Endothelial cell of umbilical vein (primary cell): ENCODE data around the gene RPH3AL. TPM values are rescaled to one million over a fixed set of nuclear protein-coding genes. Genes with fewer than 3 reads are reported as not detected.

ENCODE experiments used
- BruUV-seq: library from RNA; stranded (reverse); fragments of 400-500 nt; replicated peaks from 2 replicates; lab custom pipeline; 2021; lab: Mats Ljungman, UMichigan
- CTCF ChIA-PET: fragments of 300-600, 350-600 bp; sonication (Branson Sonifier 250); formaldehyde crosslinking; loops from one replicate; lab custom pipeline; 2021; ENCODE audit warnings: antibody characterized with exemption, inconsistent platforms; lab: Charles Lee
- POLR2A ChIA-PET: fragments of 300-600, 350-600 bp; sonication (Branson Sonifier 250); formaldehyde crosslinking; loops from one replicate; lab custom pipeline; 2021; ENCODE audit warnings: antibody characterized with exemption, inconsistent platforms; lab: Charles Lee
- DNase-seq: peaks from one replicate; pipeline ENCODE4 v3.0.0-alpha.2; 2011; ENCODE audit warnings: low read depth, low spot score
- FAIRE-seq: peaks from 2 replicates; lab custom pipeline; 2011; peaks lifted over from hg19 to GRCh38; lab: Jason Lieb, UNC
- H2AFZ ChIP-seq: 2 replicates; pipeline ENCODE4 v1.6.0; 2012; ENCODE audit warnings: low read depth, low read length, control low read depth, inconsistent platforms
- H3K27ac ChIP-seq: 2 replicates; pipeline ENCODE4 v1.5.1; 2011; ENCODE audit warnings: low read depth, mild to moderate bottlenecking, control low read depth, low read length, moderate library complexity; ENCODE audit not compliant: insufficient read depth
- H3K27me3 ChIP-seq, 2 experiments: 2 replicates each; pipeline versions ENCODE4 v1.6.0 to v1.6.1; 2011; ENCODE audit warnings: low read length in 2 of 2, mixed read lengths in 1 of 2; ENCODE audit not compliant: control insufficient read depth in 2 of 2, insufficient read depth in 2 of 2
- H3K36me3 ChIP-seq, 2 experiments: 2 replicates in 1 of 2; 3 replicates in 1 of 2; pipeline ENCODE4 v1.5.1; 2011; ENCODE audit warnings: low read length in 2 of 2, mild to moderate bottlenecking in 1 of 2, moderate library complexity in 1 of 2; ENCODE audit not compliant: control insufficient read depth in 2 of 2, insufficient read depth in 2 of 2; ENCODE audit errors: extremely low read depth in 1 of 2
- H3K4me1 ChIP-seq: 3 replicates; pipeline ENCODE4 v1.5.1; 2011; ENCODE audit warnings: mild to moderate bottlenecking, low read length; ENCODE audit not compliant: control insufficient read depth, insufficient read depth; ENCODE audit errors: extremely low read depth
- H3K4me2 ChIP-seq: 2 replicates; pipeline ENCODE4 v1.6.1; 2011; ENCODE audit warnings: low read length, control low read depth, mixed read lengths; ENCODE audit not compliant: insufficient read depth
- H3K4me3 ChIP-seq, 3 experiments: fragments of 200-600 bp in 1 of 3; sonication (generic), shearing (Covaris generic) in 1 of 3; replicated peaks in 1 of 3; 2 replicates each; pipeline ENCODE4 v1.5.1; 2011 to 2016; ENCODE audit warnings: control low read depth in 3 of 3, low read length in 3 of 3, mild to moderate bottlenecking in 2 of 3, inconsistent platforms in 1 of 3, low read depth in 1 of 3, moderate library complexity in 1 of 3; ENCODE audit not compliant: insufficient read depth in 1 of 3
- H3K79me2 ChIP-seq: 2 replicates; pipeline ENCODE4 v1.6.0; 2012; ENCODE audit warnings: low read length, inconsistent platforms; ENCODE audit not compliant: control insufficient read depth, insufficient read depth
- H3K9ac ChIP-seq: replicated peaks from 2 replicates; pipeline ENCODE3; 2011; ENCODE audit warnings: low read length, control low read depth; ENCODE audit not compliant: insufficient read depth; ENCODE audit errors: extremely low read depth
- H3K9me1 ChIP-seq: replicated peaks from 3 replicates; pipeline ENCODE4 v1.6.0; 2011; ENCODE audit warnings: mild to moderate bottlenecking, low read length; ENCODE audit not compliant: control insufficient read depth, insufficient read depth; ENCODE audit errors: extremely low read depth
- H3K9me3 ChIP-seq: replicated peaks from 2 replicates; pipeline ENCODE4 v1.5.1; 2012; ENCODE audit warnings: low read length, inconsistent platforms; ENCODE audit not compliant: control insufficient read depth, insufficient read depth
- H4K20me1 ChIP-seq: replicated peaks from 2 replicates; pipeline ENCODE3; 2011; ENCODE audit warnings: mild to moderate bottlenecking, low read length; ENCODE audit not compliant: control insufficient read depth, insufficient read depth; ENCODE audit errors: extremely low read depth
- CTCF ChIP-seq, 2 donors: IDR thresholded peaks; 1 replicate in 1 of 2; 2 replicates in 1 of 2; pipeline ENCODE4 v1.5.1; 2011; ENCODE audit warnings: low read length in 2 of 2, mild to moderate bottlenecking in 2 of 2, moderate library complexity in 2 of 2, control low read depth in 1 of 2, inconsistent platforms in 1 of 2, low read depth in 1 of 2; ENCODE audit not compliant: insufficient read depth in 1 of 2; ENCODE audit errors: extremely low read depth in 1 of 2
- EZH2 ChIP-seq: IDR thresholded peaks from 2 replicates; pipeline ENCODE4 v1.6.1; 2012; ENCODE audit warnings: borderline replicate concordance, low read depth, mild to moderate bottlenecking, moderate library complexity, low read length, inconsistent platforms; ENCODE audit not compliant: severe bottlenecking
- FOS ChIP-seq: IDR thresholded peaks from 2 replicates; pipeline ENCODE4 v1.6.1; 2011; ENCODE audit warnings: mild to moderate bottlenecking, low read length, moderate library complexity, borderline replicate concordance; ENCODE audit not compliant: insufficient read depth
- GATA2 ChIP-seq: IDR thresholded peaks from 2 replicates; pipeline ENCODE4 v1.7.0; 2011; ENCODE audit warnings: low read depth, mild to moderate bottlenecking, moderate library complexity, mixed read lengths, low read length; ENCODE audit not compliant: insufficient read length, insufficient read depth
- JUN ChIP-seq: IDR thresholded peaks from 2 replicates; pipeline ENCODE4 v1.6.1; 2011; ENCODE audit warnings: borderline replicate concordance, low read depth; ENCODE audit not compliant: insufficient read length, insufficient read depth
- MAX ChIP-seq: IDR thresholded peaks from 2 replicates; pipeline ENCODE4 v1.6.1; 2011; ENCODE audit not compliant: insufficient read depth, insufficient read length
- MYC ChIP-seq: IDR thresholded peaks from one replicate; pipeline ENCODE4 v1.6.1; 2011; ENCODE audit warnings: mild to moderate bottlenecking, low read depth, low read length
- POLR2A ChIP-seq: IDR thresholded peaks from 2 replicates; pipeline ENCODE4 v1.6.1; 2012; ENCODE audit warnings: low read depth, mild to moderate bottlenecking, control low read depth, low read length
- POLR2AphosphoS5 ChIP-seq: IDR thresholded peaks from 2 replicates; pipeline ENCODE4 v1.6.1; 2012; ENCODE audit warnings: low read depth, mild to moderate bottlenecking, control low read depth, low read length, moderate library complexity; ENCODE audit not compliant: insufficient read depth
- dilution Hi-C: fragments of 300-500 bp; cut with MboI; formaldehyde crosslinking; loops from one replicate; pipeline ENCODE4 v1.15.0; 2019; ENCODE audit warnings: low sequenced_read_pairs; ENCODE audit not compliant: extremely low pct_ligation_motif_present
- intact Hi-C: fragments of 100-400 bp; cut with micrococcal nuclease; formaldehyde crosslinking; loops from one replicate; pipeline ENCODE4 v1.10.0; 2022
- polyA plus RNA-seq, 4 experiments: library from polyadenylated mRNA; depleted of rRNA in 3 of 4; stranded (reverse) in 3 of 4; unstranded in 1 of 4; fragments of >200 nt; gene quantifications; 2 replicates each; pipeline versions ENCODE4 v1.2.1 to v1.2.3, GENCODE V29; 2011 to 2012; ENCODE audit warnings: missing spikeins in 1 of 4
- total RNA-seq: library from RNA; stranded (reverse); gene quantifications from 2 replicates; pipeline ENCODE4 v1.2.3, GENCODE V29; 2021

Gene RPH3AL
- total and polyA plus RNA-seq, 2 donors (not counting 3 experiments of a cell fraction or from before 2014, with no cell fraction given): 4.1 to 7.0 TPM

- Histone ChIP-seq H3K9me1 (no peaks in the 10 kb centered on the region), H3K27ac (no peak overlapping the region), H3K36me3 (peaks cover 0 to 3% of the 10 kb centered on the region in 2 experiments), H3K27me3 (no peaks in the 10 kb centered on the region), H2AFZ (no peak overlapping the region), H3K4me3 (no peak overlapping the region), H3K4me1 (no peaks in the 10 kb centered on the region), H4K20me1 (no peaks in the 10 kb centered on the region), H3K79me2 (no peaks in the 10 kb centered on the region), H3K9ac (no peak overlapping the region), H3K9me3 (no peaks in the 10 kb centered on the region), H3K4me2 (no peak overlapping the region)
- no peak for DNase-seq
- ChIA-PET POLR2A (no interaction called here), CTCF (no interaction called here)
- TF ChIP-seq MAX (no peak), POLR2A (no peak), GATA2 (no peak), CTCF (IDR thresholded peaks at IDR 0.05; ENCODE audit: extremely low read depth in 1 of 2, insufficient read depth in 1 of 2, low read depth in 1 of 2, low read length in 2 of 2) (no peak), POLR2AphosphoS5 (no peak), EZH2 (no peak), JUN (no peak), FOS (no peak), MYC (no peak)
- BruUV-seq: no TSS peak
- intact Hi-C loops: no loop called here
- FAIRE-seq: no peak
- dilution Hi-C loops: no loop called here
Measured at GRCh38 chr17:320139-320538, 32.5 kb downstream of the RPH3AL start.
